Measurements from ENCODE around the gene SBNO1.

Gene SBNO1

GRCh38 chr12:123245678-123246077, 119.0 kb downstream of the SBNO1 start:
- TF ChIP-seq POLR2A (IDR thresholded peaks at IDR 0.05; ENCODE audit: low read length) (no peak), GATA1 (IDR thresholded peaks at IDR 0.05; ENCODE audit: low read depth, low read length) (no peak)

GRCh38 chr12:123243671-123244262, 120.9 kb downstream of the SBNO1 start:
- TF ChIP-seq GATA1 (IDR thresholded peaks at IDR 0.05; ENCODE audit: low read depth, low read length), result no peak
- no peak for TF ChIP-seq POLR2A (IDR thresholded peaks at IDR 0.05; ENCODE audit: low read length)
- no peak for DNase-seq

More at GRCh38 chr12:123245678-123246077, 119.0 kb downstream of the SBNO1 start:
- DNase-seq, result no peak

- TF ChIP-seq GATA1 (IDR thresholded peaks at IDR 0.05; ENCODE audit: low read depth, low read length) (no peak), POLR2A (IDR thresholded peaks at IDR 0.05; ENCODE audit: low read length) (no peak)
- DNase-seq, result no peak
Observed at GRCh38 chr12:123242116-123242904, 122.3 kb downstream of the SBNO1 start.

Measured in erythroblast (primary cell).